HG03460 (cell line): ENCODE results near the gene MAP7D1.
A peak's percentile ranks its signal among the peaks of the same experiment; 100 is the strongest.

ENCODE experiments used
- ATAC-seq: cut with Tn5 transposase; IDR thresholded peaks from one replicate; pipeline ENCODE4 v1.9.1; 2021; ENCODE audit not compliant: unreplicated experiment

The MAP7D1 gene

GRCh38 chr1:36155408-36156328 lies at the start of gene MAP7D1:
Gene MAP7D1 (plus strand): TSS chr1:36156160. CDS start chr1:36156418, 258 bp downstream.
- peak; percentile 48 for ATAC-seq

- ATAC-seq, result no peak
These were observed 49.7 kb upstream of the MAP7D1 start for GRCh38 chr1:36106269-36106668.

GRCh38 chr1:36107394-36107793 lies 48.6 kb upstream of the MAP7D1 start:
- no peak for ATAC-seq

GRCh38 chr1:36108314-36108713 lies 47.6 kb upstream of the MAP7D1 start:
- ATAC-seq, result no peak

- ATAC-seq, result no peak
These were observed 46.8 kb upstream of the MAP7D1 start for GRCh38 chr1:36109041-36109679.

- ATAC-seq, result no peak
These were observed 44.8 kb upstream of the MAP7D1 start for GRCh38 chr1:36111151-36111550.

- ATAC-seq, result no peak
These were observed 43.1 kb upstream of the MAP7D1 start for GRCh38 chr1:36112823-36113222.

- ATAC-seq, result no peak
These were observed 41.6 kb upstream of the MAP7D1 start for GRCh38 chr1:36114371-36114770.

- no peak for ATAC-seq
These were observed 40.7 kb upstream of the MAP7D1 start for GRCh38 chr1:36115200-36115669.

- no peak for ATAC-seq
These were observed 40.0 kb upstream of the MAP7D1 start for GRCh38 chr1:36115931-36116330.

GRCh38 chr1:36116901-36117300 lies 39.1 kb upstream of the MAP7D1 start:
- no peak for ATAC-seq

GRCh38 chr1:36118447-36119204 lies 37.3 kb upstream of the MAP7D1 start:
- no peak for ATAC-seq

- ATAC-seq, result no peak
These were observed 36.5 kb upstream of the MAP7D1 start for GRCh38 chr1:36119456-36119855.

- no peak for ATAC-seq
These were observed 33.6 kb upstream of the MAP7D1 start for GRCh38 chr1:36122062-36123030.

- ATAC-seq, result no peak
These were observed 32.6 kb upstream of the MAP7D1 start for GRCh38 chr1:36123356-36123755.

GRCh38 chr1:36124404-36125128 lies 31.4 kb upstream of the MAP7D1 start:
- no peak for ATAC-seq

- ATAC-seq, result no peak
These were observed 30.6 kb upstream of the MAP7D1 start, which contains the start of gene COL8A2 for GRCh38 chr1:36125129-36125991. Gene COL8A2 (minus strand): TSS chr1:36125222. CDS start chr1:36100242, 24,980 bp downstream.

GRCh38 chr1:36126005-36126716 lies 29.8 kb upstream of the MAP7D1 start:
- no peak for ATAC-seq
